ENCODE data around the gene TMEM72. TPM values are rescaled to one million over a fixed set of nuclear protein-coding genes. Genes with fewer than 3 reads are reported as not detected.

Gene TMEM72
- total and polyA plus RNA-seq, 2 experiments from 2014 or later: not detected

DNA sequence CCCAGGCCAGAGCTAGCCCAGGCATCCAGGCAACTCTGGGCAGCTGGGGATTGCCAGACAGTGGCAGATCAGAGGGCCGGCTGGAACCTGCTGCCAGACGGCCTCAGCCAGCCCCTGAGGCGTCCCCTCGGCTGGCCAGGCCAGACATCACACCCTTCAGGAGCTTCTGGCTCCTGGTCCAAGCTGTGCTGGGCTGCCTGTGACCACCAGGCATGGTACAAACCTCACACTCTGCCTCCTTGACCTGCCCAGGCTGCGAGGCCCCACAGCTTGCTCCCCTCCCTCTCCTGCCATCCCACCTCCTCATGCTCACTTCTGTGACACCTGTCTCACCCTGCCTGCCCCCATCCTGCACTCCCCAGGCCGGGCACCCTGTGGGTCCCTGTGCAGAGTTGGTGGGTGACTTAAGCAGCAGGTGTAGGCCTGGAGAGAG, 61.8 kb downstream of the TMEM72 start:
- H3K36me3 ChIP-seq (ENCODE audit: insufficient read depth): no peaks in the 10 kb centered on the region
- Mint-ChIP-seq H3K36me3 (ENCODE audit: low read depth) (peaks cover 19% of the 10 kb centered on the region), H3K27ac (no peak overlapping the region), H3K4me3 (no peak overlapping the region), H3K4me1 (peaks cover 39% of the 10 kb centered on the region), H3K9me3 (no peaks in the 10 kb centered on the region), H3K27me3 (ENCODE audit: insufficient read depth, low read depth, poor library complexity) (peaks cover 13% of the 10 kb centered on the region)
- no peaks in the 10 kb centered on the region for H4K20me1 ChIP-seq (replicated peaks; ENCODE audit: insufficient read depth)
- no peaks in the 10 kb centered on the region for H3K79me2 ChIP-seq (replicated peaks; ENCODE audit: insufficient read depth)
- H3K4me1 ChIP-seq (ENCODE audit: insufficient read depth): peaks cover 30% of the 10 kb centered on the region
- no peaks in the 10 kb centered on the region for H3K9me2 ChIP-seq (ENCODE audit: insufficient read depth)
- no peaks in the 10 kb centered on the region for H3K27me3 ChIP-seq (ENCODE audit: insufficient read depth)
- peak overlapping the region; percentile 69 for H3K4me2 ChIP-seq
- TF ChIP-seq ZNF114 (CRISPR knock-in tag; IDR thresholded peaks at IDR 0.05) (no peak), CREB1 (CRISPR knock-in tag; IDR thresholded peaks at IDR 0.05; ENCODE audit: low read depth) (no peak)
- H3F3A ChIP-seq (replicated peaks; ENCODE audit: low read depth): no peaks in the 10 kb centered on the region
- DNase-seq (ENCODE audit: low spot score) (no peak), ATAC-seq (no peak)
- no peak overlapping the region for H3K4me3 ChIP-seq
- no peak overlapping the region for H2AFZ ChIP-seq
- H3K27ac ChIP-seq (ENCODE audit: low read depth): no peak overlapping the region

DNA sequence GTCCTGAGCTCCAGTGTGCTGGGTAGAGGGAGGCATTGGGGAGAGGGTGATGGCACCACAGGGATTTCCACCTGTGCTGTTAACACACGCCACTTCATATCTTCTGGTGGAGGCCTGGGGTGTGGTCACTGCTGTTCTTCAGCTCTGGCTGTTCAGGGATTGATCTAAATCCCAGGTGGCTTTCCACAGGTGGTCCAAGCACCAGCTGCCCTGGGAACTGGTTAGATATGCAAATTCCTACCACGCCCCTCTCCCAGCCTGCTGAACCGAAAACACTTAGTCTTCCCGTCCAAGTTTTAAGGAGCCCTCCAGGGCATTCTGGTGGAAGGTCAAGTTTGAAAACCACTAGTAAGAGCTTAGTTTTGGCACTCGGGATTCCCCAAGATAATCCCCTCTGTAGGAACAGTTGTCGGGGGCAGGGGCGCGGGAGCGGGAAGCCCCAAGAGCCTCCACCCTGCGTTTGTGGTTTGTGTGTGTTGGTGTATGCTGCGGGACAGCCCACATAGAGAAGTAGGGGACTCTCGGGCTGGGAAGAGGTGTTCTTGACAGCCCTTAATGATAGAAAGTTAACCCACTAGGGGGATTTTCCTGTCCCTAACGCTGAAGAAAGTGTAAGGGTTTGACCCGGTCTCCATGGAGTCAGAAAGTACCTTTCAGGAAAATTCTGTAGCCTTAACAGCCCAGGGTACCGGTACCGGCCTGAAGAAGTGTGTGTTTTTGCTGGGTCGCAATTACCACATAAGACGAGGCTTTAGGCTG, 62.4 kb downstream of the TMEM72 start:
- no peaks in the 10 kb centered on the region for H3F3A ChIP-seq (replicated peaks; ENCODE audit: low read depth)
- H3K4me3 ChIP-seq: no peak overlapping the region; the same call in 1 of the 2 replicates
- peaks cover 35% of the 10 kb centered on the region for H3K4me1 ChIP-seq (ENCODE audit: insufficient read depth)
- Mint-ChIP-seq H3K27me3 (ENCODE audit: insufficient read depth, low read depth, poor library complexity) (peaks cover 13% of the 10 kb centered on the region), H3K9me3 (no peaks in the 10 kb centered on the region), H3K4me1 (peaks cover 39% of the 10 kb centered on the region), H3K36me3 (ENCODE audit: low read depth) (peaks cover 19% of the 10 kb centered on the region), H3K27ac (0 out of 2 replicates have a peak overlapping the region, but pooled peaks have one; percentile 44), H3K4me3 (no peak overlapping the region)
- H3K36me3 ChIP-seq (ENCODE audit: insufficient read depth): no peaks in the 10 kb centered on the region
- peak overlapping the region; percentile 69 for H3K4me2 ChIP-seq
- H3K27me3 ChIP-seq (ENCODE audit: insufficient read depth): no peaks in the 10 kb centered on the region
- H3K9me2 ChIP-seq (ENCODE audit: insufficient read depth): no peaks in the 10 kb centered on the region
- peak overlapping the region; percentile 26; the same call in 1 of the 2 replicates for H3K27ac ChIP-seq (ENCODE audit: low read depth)
- H4K20me1 ChIP-seq (replicated peaks; ENCODE audit: insufficient read depth): no peaks in the 10 kb centered on the region
- ATAC-seq (peak; percentile 9), DNase-seq (ENCODE audit: low spot score) (peak; percentile 64)
- no peak overlapping the region for H2AFZ ChIP-seq
- no peaks in the 10 kb centered on the region for H3K79me2 ChIP-seq (replicated peaks; ENCODE audit: insufficient read depth)
- TF ChIP-seq ZNF114 (CRISPR knock-in tag; IDR thresholded peaks at IDR 0.05) (no peak), CREB1 (CRISPR knock-in tag; IDR thresholded peaks at IDR 0.05; ENCODE audit: low read depth) (no peak), REST (IDR thresholded peaks at IDR 0.05; ENCODE audit: unreplicated experiment) (no peak), STAT1 (IDR thresholded peaks at IDR 0.05; ENCODE audit: unreplicated experiment) (no peak), ZNF462 (CRISPR knock-in tag; IDR thresholded peaks at IDR 0.05) (no peak), CTCF (conservative IDR thresholded peaks at IDR 0.05; ENCODE audit: low read depth in 2 of 2) (no peak), ETS1 (IDR thresholded peaks at IDR 0.05) (no peak)

All from GM23338 (cell line).